Activated CD8-positive, alpha-beta memory T cell treated with anti-CD3 and anti-CD28 coated beads, Interleukin-2, amount 10 ng/mL, durations not matched to agents 7 days and 5 days (primary cell): ENCODE measurements around the gene RAP1B. TPM values are rescaled to one million over a fixed set of nuclear protein-coding genes. Genes with fewer than 3 reads are reported as not detected.

Experiments
- ATAC-seq: fragments of 150-1000 bp; cut with Tn5 transposase; one replicate; pipeline ENCODE4 v1.10.0; 2021; ENCODE audit warnings: moderate library complexity
- CTCF ChIA-PET: fragments of 350-600 bp; sonication (Branson Sonifier 250); formaldehyde crosslinking; loops from one replicate; lab custom pipeline; 2021; ENCODE audit warnings: antibody characterized with exemption; lab: Charles Lee
- DNase-seq: peaks from one replicate; pipeline ENCODE4 v3.0.0-alpha.2; 2020
- H3K27ac Mint-ChIP-seq: one replicate; pipeline ENCODE4 v1.8.0; 2021; ENCODE audit warnings: mild to moderate bottlenecking, mixed read lengths
- H3K27me3 Mint-ChIP-seq: one replicate; pipeline ENCODE4 v1.8.0; 2021; ENCODE audit warnings: mixed read lengths
- H3K36me3 Mint-ChIP-seq: one replicate; pipeline ENCODE4 v1.8.0; 2021; ENCODE audit warnings: mild to moderate bottlenecking, mixed read lengths
- H3K4me1 Mint-ChIP-seq: one replicate; pipeline ENCODE4 v1.8.0; 2021; ENCODE audit warnings: mixed read lengths
- H3K4me3 Mint-ChIP-seq: one replicate; pipeline ENCODE4 v1.8.0; 2021; ENCODE audit warnings: mild to moderate bottlenecking, moderate library complexity, mixed read lengths
- H3K9me3 Mint-ChIP-seq: one replicate; pipeline ENCODE4 v1.8.0; 2022; ENCODE audit warnings: low read depth, mixed read lengths
- total RNA-seq, 2 experiments: library from RNA; stranded (reverse); gene quantifications; one replicate each; pipeline ENCODE4 v1.2.3, GENCODE V29; 2021

Gene RAP1B
- total RNA-seq, 2 experiments from 2014 or later = 211 to 252 TPM

GRCh38 chr12:68695454-68695853 lies 84.8 kb downstream of the RAP1B start:
- no peaks in the 10 kb centered on the region for H3K9me3 Mint-ChIP-seq
- H3K36me3 Mint-ChIP-seq = peaks cover 58% of the 10 kb centered on the region
- H3K27me3 Mint-ChIP-seq = no peaks in the 10 kb centered on the region
- ATAC-seq (no peak), DNase-seq (no peak)
- H3K4me1 Mint-ChIP-seq = peaks cover 7% of the 10 kb centered on the region
- no peak overlapping the region for H3K4me3 Mint-ChIP-seq
- no peak overlapping the region for H3K27ac Mint-ChIP-seq
- CTCF ChIA-PET = interaction anchor here (0.9 kb wide), 1 partner anchor 150 kb away, joined by 3 read pairs; no protein-coding TSS in a partner anchor

GRCh38 chr12:68699486-68699885 lies 88.8 kb downstream of the RAP1B start:
- peaks cover 49% of the 10 kb centered on the region for H3K36me3 Mint-ChIP-seq
- H3K4me1 Mint-ChIP-seq = no peaks in the 10 kb centered on the region
- no peaks in the 10 kb centered on the region for H3K9me3 Mint-ChIP-seq
- no peak overlapping the region for H3K27ac Mint-ChIP-seq
- DNase-seq (no peak), ATAC-seq (no peak)
- H3K27me3 Mint-ChIP-seq = no peaks in the 10 kb centered on the region
- no peak overlapping the region for H3K4me3 Mint-ChIP-seq
- CTCF ChIA-PET = no interaction called here

Other genes starting within 250 kb of the RAP1B start
- 100 to 1,000 TPM; 127 to 141 TPM for gene NUP107, start 76.1 kb downstream of the RAP1B start, total RNA-seq
- 10 to 100 TPM; 10.3 to 10.8 TPM for gene SLC35E3, start 135.3 kb downstream of the RAP1B start, total RNA-seq
- gene MDM2, start 197.3 kb downstream of the RAP1B start, total RNA-seq = 100 to 1,000 TPM; 235 to 253 TPM